Fibroblast of pulmonary artery (primary cell): ENCODE data around the gene CCDC18.

Source experiments
- DNase-seq: peaks from one replicate; pipeline ENCODE4 v3.0.0-alpha.2; 2010; ENCODE audit warnings: low read depth
- H3K4me3 ChIP-seq: replicated peaks from 2 replicates; pipeline ENCODE4 v1.5.1; 2011; ENCODE audit warnings: low read depth, mild to moderate bottlenecking, control low read depth, low read length, moderate library complexity
- CTCF ChIP-seq: IDR thresholded peaks from 2 replicates; pipeline ENCODE4 v1.5.1; 2011; ENCODE audit warnings: mild to moderate bottlenecking, control low read depth, low read length, inconsistent platforms; ENCODE audit errors: missing control alignments

CCDC18 gene

GRCh38 chr1:93324486-93325464 is 144.3 kb downstream of the CCDC18 start:
- DNase-seq: peak; percentile 58
- H3K4me3 ChIP-seq: no peak overlapping the region
- no peak for TF ChIP-seq CTCF
